ENCODE results near the gene ADAM10. TPM values are rescaled to one million over a fixed set of nuclear protein-coding genes. Genes with fewer than 3 reads are reported as not detected.
"Not testable (repeated sequence)": the region's sequence is repeated elsewhere in the genome, so short reads cannot be mapped to it uniquely, and the experiment has no call there.

The ADAM10 gene
- total RNA-seq, 2 experiments from 2014 or later: 70.7 to 76.3 TPM

DNA sequence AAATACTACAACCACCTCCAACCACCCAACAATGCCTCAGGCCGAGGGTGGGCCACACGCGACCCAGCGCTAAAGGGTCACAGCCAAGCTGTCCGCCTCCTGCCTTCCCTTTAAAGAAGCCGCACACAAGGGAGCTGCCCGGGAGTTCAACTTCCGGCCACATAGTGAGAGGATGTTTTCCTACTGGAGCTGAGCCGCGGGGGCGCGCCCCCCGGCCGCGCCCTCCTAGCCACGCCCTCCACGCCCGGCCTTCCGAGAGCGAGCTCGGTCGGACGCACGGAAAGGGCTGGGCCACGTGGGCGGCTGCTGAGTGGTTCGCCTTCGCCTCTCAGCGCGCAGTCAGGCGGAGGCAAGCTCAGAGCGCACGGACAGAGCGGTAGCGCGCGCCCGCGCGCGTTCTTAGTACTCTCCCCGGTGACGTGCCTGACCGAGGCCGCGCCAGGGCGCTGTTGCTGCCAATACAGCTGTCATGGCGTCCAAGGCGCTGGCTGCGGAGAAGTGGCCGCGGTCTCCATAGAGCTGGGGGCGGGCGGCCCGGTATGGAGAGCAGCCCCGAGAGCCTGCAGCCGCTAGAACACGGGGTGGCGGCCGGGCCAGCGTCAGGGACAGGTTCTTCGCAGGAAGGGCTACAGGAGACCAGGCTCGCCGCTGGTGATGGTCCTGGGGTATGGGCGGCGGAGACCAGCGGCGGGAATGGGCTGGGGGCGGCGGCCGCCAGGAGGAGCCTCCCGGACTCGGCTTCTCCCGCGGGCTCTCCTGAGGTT, 21.5 kb upstream of the ADAM10 start, which contains the start of gene MINDY2:
Gene MINDY2 (plus strand): TSS at position 446 of the 764 bp plus-strand sequence. CDS start 94 bp downstream, at position 540.
- intact Hi-C loops (cut with micrococcal nuclease): loop anchor here (1.0 to 5.0 kb wide), 4 partner anchors 22 to 499 kb away; partner anchors contain the start of genes ADAM10 and SLTM
- DNase-seq: peak; percentile 95
- Mint-ChIP-seq H3K9me3 (peaks cover 3% of the 10 kb centered on the region), H3K27me3 (ENCODE audit: low read depth) (no peaks in the 10 kb centered on the region), H3K4me3 (peak within 1 kb of the TSS; percentile 92), H3K27ac (peak within 1 kb of the TSS; percentile 65), H3K36me3 (ENCODE audit: low read depth) (no peaks in the 10 kb centered on the region), H3K4me1 (ENCODE audit: low read depth) (no peaks in the 10 kb centered on the region)
- CTCF ChIA-PET: interaction anchor here (0.5 to 2.4 kb wide), 11 partner anchors 10 to 312 kb away, joined by 3 to 13 read pairs (median 3); partner anchors contain the start of gene ADAM10

DNA sequence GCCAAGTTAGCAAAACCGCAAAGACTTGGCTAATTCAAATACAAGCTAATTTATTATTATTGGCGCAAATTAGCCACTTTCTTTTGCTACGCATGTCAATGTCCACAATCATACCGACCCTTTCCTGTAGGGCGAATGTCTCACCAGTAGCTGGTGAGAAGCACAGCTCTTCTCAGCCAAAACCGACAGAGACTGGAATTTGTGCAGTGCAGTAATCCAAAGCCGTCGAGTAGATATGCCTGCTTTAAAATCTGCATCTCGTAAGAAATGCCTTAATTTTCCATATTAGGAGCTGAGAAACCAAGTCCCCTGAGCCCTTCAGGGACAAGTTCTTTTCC, 21.0 kb upstream of the ADAM10 start:
- peak; percentile 32 for DNase-seq

DNA sequence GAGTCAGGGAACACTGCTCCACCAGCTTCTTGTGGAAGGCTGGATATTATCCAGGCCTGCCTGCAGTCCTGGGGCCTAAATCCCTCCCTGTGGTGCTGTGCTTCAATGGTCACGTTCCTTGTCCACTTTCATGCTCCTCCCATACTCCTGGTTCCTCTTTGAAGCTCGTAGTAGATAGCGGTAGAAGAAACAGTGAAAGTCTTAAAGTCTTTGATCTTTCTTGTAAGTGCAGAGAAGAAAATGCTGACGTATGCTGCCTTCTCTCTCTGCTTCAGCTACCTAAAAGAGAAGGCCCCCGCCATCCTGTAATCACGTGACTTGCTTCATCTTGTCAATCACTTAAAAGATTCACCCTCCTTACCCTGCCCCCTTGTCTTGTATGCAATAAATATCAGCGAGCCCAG, 19.1 kb upstream of the ADAM10 start:
- H3K27ac Mint-ChIP-seq; H3K4me1 Mint-ChIP-seq (ENCODE audit: low read depth); H3K36me3 Mint-ChIP-seq (ENCODE audit: low read depth); DNase-seq; H3K27me3 Mint-ChIP-seq (ENCODE audit: low read depth); CTCF ChIA-PET; intact Hi-C loops (cut with micrococcal nuclease); H3K4me3 Mint-ChIP-seq: not testable (repeated sequence)
- peaks cover 11% of the 10 kb centered on the region for H3K9me3 Mint-ChIP-seq

More for the DNA sequence above, 21.0 kb upstream of the ADAM10 start:
- Mint-ChIP-seq H3K27me3 (ENCODE audit: low read depth) (no peaks in the 10 kb centered on the region), H3K36me3 (ENCODE audit: low read depth) (no peaks in the 10 kb centered on the region), H3K27ac (peak overlapping the region; percentile 56), H3K4me1 (ENCODE audit: low read depth) (no peaks in the 10 kb centered on the region), H3K9me3 (peaks cover 5% of the 10 kb centered on the region), H3K4me3 (peak overlapping the region; percentile 92)
- CTCF ChIA-PET: interaction anchor here (0.5 to 2.4 kb wide), 11 partner anchors 10 to 312 kb away, joined by 3 to 13 read pairs (median 3); partner anchors contain the start of gene ADAM10
- intact Hi-C loops (cut with micrococcal nuclease): loop anchor here (5.0 kb wide), 2 partner anchors 413 to 498 kb away; no protein-coding TSS in a partner anchor

GRCh38 chr15:58766290-58766689, 16.8 kb upstream of the ADAM10 start:
- no peak overlapping the region for H3K4me3 Mint-ChIP-seq
- no peak overlapping the region for H3K27ac Mint-ChIP-seq
- peaks cover 13% of the 10 kb centered on the region for H3K9me3 Mint-ChIP-seq
- CTCF ChIA-PET: interaction anchor here (0.8 kb wide), 1 partner anchor 696 kb away, joined by 3 read pairs; no protein-coding TSS in a partner anchor
- intact Hi-C loops (cut with micrococcal nuclease): no loop called here
- no peak for DNase-seq
- no peaks in the 10 kb centered on the region for H3K36me3 Mint-ChIP-seq (ENCODE audit: low read depth)
- H3K4me1 Mint-ChIP-seq (ENCODE audit: low read depth): no peaks in the 10 kb centered on the region
- no peaks in the 10 kb centered on the region for H3K27me3 Mint-ChIP-seq (ENCODE audit: low read depth)

DNA sequence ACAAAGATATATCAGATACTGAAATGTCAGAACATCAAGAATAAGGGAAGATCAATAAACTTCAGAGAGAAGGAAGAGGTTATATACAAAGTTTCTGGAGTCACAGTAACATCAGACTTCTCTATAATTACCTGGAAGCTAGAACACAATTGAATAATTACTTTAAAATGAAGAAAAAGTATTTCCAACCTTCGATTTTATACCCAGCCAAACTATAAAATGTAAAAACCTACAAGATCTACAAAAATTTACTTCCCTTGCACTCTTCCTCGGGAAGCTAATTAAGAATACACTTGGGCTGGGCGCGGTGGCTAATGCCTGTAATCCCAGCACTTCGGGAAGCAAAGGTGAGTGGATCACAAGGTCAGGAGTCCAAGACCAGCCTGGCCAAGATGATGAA, 15.0 kb upstream of the ADAM10 start:
- Mint-ChIP-seq H3K27ac (no peak overlapping the region), H3K9me3 (peaks cover 13% of the 10 kb centered on the region), H3K4me3 (no peak overlapping the region), H3K4me1 (ENCODE audit: low read depth) (no peaks in the 10 kb centered on the region), H3K36me3 (ENCODE audit: low read depth) (no peaks in the 10 kb centered on the region), H3K27me3 (ENCODE audit: low read depth) (no peaks in the 10 kb centered on the region)
- CTCF ChIA-PET: no interaction called here
- intact Hi-C loops (cut with micrococcal nuclease): no loop called here
- no peak for DNase-seq

DNA sequence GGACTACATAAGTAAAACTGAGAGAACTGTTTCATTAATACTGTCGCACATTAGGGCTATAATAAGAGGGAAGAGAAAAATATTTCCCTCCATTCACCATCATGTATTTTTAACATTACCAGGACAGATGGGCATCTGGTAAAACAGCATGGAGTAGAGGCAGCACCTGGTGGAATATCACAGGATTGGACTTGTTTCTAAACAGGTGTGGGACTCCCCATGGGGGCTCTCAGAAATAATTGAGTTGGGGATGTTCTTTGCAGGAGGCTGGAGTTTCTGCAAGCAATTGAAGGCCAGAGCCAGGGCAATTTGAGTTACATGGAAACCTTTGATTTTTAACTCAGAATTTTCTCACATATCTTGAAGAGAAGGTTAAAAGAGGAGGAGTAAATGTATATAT, 13.2 kb upstream of the ADAM10 start:
- no peak for DNase-seq
- H3K4me1 Mint-ChIP-seq (ENCODE audit: low read depth): no peaks in the 10 kb centered on the region
- peaks cover 10% of the 10 kb centered on the region for H3K9me3 Mint-ChIP-seq
- H3K36me3 Mint-ChIP-seq (ENCODE audit: low read depth): no peaks in the 10 kb centered on the region
- H3K4me3 Mint-ChIP-seq: no peak overlapping the region
- no peak overlapping the region for H3K27ac Mint-ChIP-seq
- no peaks in the 10 kb centered on the region for H3K27me3 Mint-ChIP-seq (ENCODE audit: low read depth)
- CTCF ChIA-PET: interaction anchor here (1.5 kb wide), 1 partner anchor 535 kb away, joined by 3 read pairs; no protein-coding TSS in a partner anchor
- intact Hi-C loops (cut with micrococcal nuclease): no loop called here

- no peaks in the 10 kb centered on the region for H3K4me1 Mint-ChIP-seq (ENCODE audit: low read depth)
- H3K27ac Mint-ChIP-seq: no peak overlapping the region
- DNase-seq: no peak
- H3K4me3 Mint-ChIP-seq: no peak overlapping the region
- CTCF ChIA-PET: interaction anchor here (1.5 kb wide), 1 partner anchor 534 kb away, joined by 3 read pairs; no protein-coding TSS in a partner anchor
- H3K9me3 Mint-ChIP-seq: peaks cover 10% of the 10 kb centered on the region
- H3K36me3 Mint-ChIP-seq (ENCODE audit: low read depth): no peaks in the 10 kb centered on the region
- intact Hi-C loops (cut with micrococcal nuclease): no loop called here
- no peaks in the 10 kb centered on the region for H3K27me3 Mint-ChIP-seq (ENCODE audit: low read depth)
Observed at GRCh38 chr15:58762285-58762684, 12.8 kb upstream of the ADAM10 start.

DNA sequence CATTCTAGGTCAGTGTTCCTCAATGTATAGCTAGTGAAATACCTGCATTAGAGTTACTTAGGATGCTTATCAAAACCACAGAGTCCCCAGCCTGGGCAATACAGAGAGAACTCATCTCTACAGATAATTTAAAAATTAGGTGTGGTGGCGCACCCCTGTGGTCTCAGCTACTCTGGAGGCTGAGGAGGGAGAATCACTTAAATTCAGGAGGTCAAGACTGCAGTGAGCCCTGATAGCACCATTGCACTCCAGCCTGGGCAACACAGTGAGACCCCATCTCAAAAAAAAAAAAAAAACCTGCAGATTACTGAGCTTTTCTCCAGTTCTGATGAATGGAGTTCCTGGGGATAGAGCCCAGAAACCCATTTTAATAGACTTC, 11.5 kb upstream of the ADAM10 start:
- CTCF ChIA-PET: interaction anchor here (1.0 to 2.4 kb wide), 2 partner anchors 9 to 200 kb away, joined by 3 to 13 read pairs; partner anchors contain the start of gene MINDY2
- intact Hi-C loops (cut with micrococcal nuclease): loop anchor here (1.0 kb wide), 2 partner anchors 534 to 576 kb away; no protein-coding TSS in a partner anchor
- DNase-seq: peak; percentile 62
- H3K27ac Mint-ChIP-seq: no peak overlapping the region
- no peaks in the 10 kb centered on the region for H3K4me1 Mint-ChIP-seq (ENCODE audit: low read depth)
- H3K36me3 Mint-ChIP-seq (ENCODE audit: low read depth): no peaks in the 10 kb centered on the region
- no peak overlapping the region for H3K4me3 Mint-ChIP-seq
- peaks cover 10% of the 10 kb centered on the region for H3K9me3 Mint-ChIP-seq
- H3K27me3 Mint-ChIP-seq (ENCODE audit: low read depth): no peaks in the 10 kb centered on the region

DNA sequence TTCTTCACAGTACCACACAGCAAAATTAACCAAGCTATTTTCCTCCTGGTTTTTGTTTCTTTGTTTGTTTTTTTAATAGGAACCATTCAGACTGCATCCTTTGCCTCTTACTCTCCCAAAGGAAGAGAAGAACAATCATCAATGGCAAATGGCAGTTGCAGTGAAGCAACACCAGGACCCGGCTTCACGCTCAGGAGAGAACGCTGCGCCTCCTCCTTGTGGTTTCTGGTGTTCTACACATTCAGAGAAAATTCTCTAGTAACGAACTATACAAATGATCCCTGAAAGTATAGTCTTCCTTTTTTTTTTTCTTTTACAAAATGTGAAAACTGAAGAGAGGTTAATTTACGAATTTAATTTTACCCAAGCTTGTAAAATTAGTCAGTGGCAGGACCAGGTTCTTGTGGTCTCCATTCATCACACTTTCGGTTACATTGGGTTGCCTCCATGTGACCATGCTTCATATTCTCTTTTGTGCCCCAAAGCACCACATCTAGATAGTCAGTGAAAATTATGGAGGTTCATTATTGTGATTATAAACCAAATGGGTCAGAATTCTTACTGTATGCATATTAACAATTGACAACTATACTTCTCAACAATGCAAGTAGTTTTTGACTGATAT, 11.0 kb upstream of the ADAM10 start:
- no peaks in the 10 kb centered on the region for H3K4me1 Mint-ChIP-seq (ENCODE audit: low read depth)
- H3K9me3 Mint-ChIP-seq: peaks cover 8% of the 10 kb centered on the region
- H3K4me3 Mint-ChIP-seq: no peak overlapping the region
- H3K27ac Mint-ChIP-seq: no peak overlapping the region
- no peaks in the 10 kb centered on the region for H3K36me3 Mint-ChIP-seq (ENCODE audit: low read depth)
- no peak for DNase-seq
- H3K27me3 Mint-ChIP-seq (ENCODE audit: low read depth): no peaks in the 10 kb centered on the region
- intact Hi-C loops (cut with micrococcal nuclease): loop anchor here (1.0 kb wide), 2 partner anchors 533 to 575 kb away; no protein-coding TSS in a partner anchor
- CTCF ChIA-PET: interaction anchor here (0.7 to 2.4 kb wide), 4 partner anchors 10 to 199 kb away, joined by 3 to 13 read pairs (median 3); partner anchors contain the start of gene MINDY2

GRCh38 chr15:58758141-58758540, 8.6 kb upstream of the ADAM10 start:
- intact Hi-C loops (cut with micrococcal nuclease): loop anchor here (10.0 kb wide), 1 partner anchor 303 kb away; no protein-coding TSS in a partner anchor
- CTCF ChIA-PET: interaction anchor here (0.6 to 1.0 kb wide), 3 partner anchors 8 to 492 kb away, joined by 3 to 4 read pairs (median 4); partner anchors contain the start of gene ADAM10
- H3K27me3 Mint-ChIP-seq (ENCODE audit: low read depth): no peaks in the 10 kb centered on the region
- no peaks in the 10 kb centered on the region for H3K4me1 Mint-ChIP-seq (ENCODE audit: low read depth)
- peak; percentile 30 for DNase-seq
- no peaks in the 10 kb centered on the region for H3K36me3 Mint-ChIP-seq (ENCODE audit: low read depth)
- H3K4me3 Mint-ChIP-seq: no peak overlapping the region
- no peak overlapping the region for H3K27ac Mint-ChIP-seq
- peaks cover 2% of the 10 kb centered on the region for H3K9me3 Mint-ChIP-seq

GRCh38 chr15:58755956-58756355, 6.4 kb upstream of the ADAM10 start:
- Mint-ChIP-seq H3K4me3 (no peak overlapping the region), H3K4me1 (ENCODE audit: low read depth) (no peaks in the 10 kb centered on the region), H3K27ac (no peak overlapping the region), H3K27me3 (ENCODE audit: low read depth) (no peaks in the 10 kb centered on the region), H3K36me3 (ENCODE audit: low read depth) (no peaks in the 10 kb centered on the region), H3K9me3 (no peaks in the 10 kb centered on the region)
- no peak for DNase-seq
- intact Hi-C loops (cut with micrococcal nuclease): loop anchor here (10.0 kb wide), 1 partner anchor 301 kb away; no protein-coding TSS in a partner anchor
- CTCF ChIA-PET: interaction anchor here (0.7 to 1.5 kb wide), 2 partner anchors 15 to 442 kb away, joined by 3 read pairs; no protein-coding TSS in a partner anchor

- Mint-ChIP-seq H3K27ac (no peak overlapping the region), H3K27me3 (ENCODE audit: low read depth) (no peaks in the 10 kb centered on the region), H3K4me3 (no peak overlapping the region), H3K36me3 (ENCODE audit: low read depth) (no peaks in the 10 kb centered on the region), H3K9me3 (no peaks in the 10 kb centered on the region), H3K4me1 (ENCODE audit: low read depth) (peaks cover 4% of the 10 kb centered on the region)
- no peak for DNase-seq
- intact Hi-C loops (cut with micrococcal nuclease): loop anchor here (10.0 kb wide), 1 partner anchor 301 kb away; no protein-coding TSS in a partner anchor
- CTCF ChIA-PET: interaction anchor here (0.6 to 1.5 kb wide), 5 partner anchors 15 to 1190 kb away, joined by 3 read pairs; no protein-coding TSS in a partner anchor
Observed at GRCh38 chr15:58755350-58755749, 5.8 kb upstream of the ADAM10 start.

All from activated naive CD4-positive, alpha-beta T cell treated with anti-CD3 and anti-CD28 coated beads for 36 hours (primary cell).